Large intestine (tissue), 3 donors: ENCODE results near the gene BAG5. TPM values are rescaled to one million over a fixed set of nuclear protein-coding genes. Genes with fewer than 3 reads are reported as not detected.
"Not testable (repeated sequence)": the region's sequence is repeated elsewhere in the genome, so short reads cannot be mapped to it uniquely, and the experiment has no call there.

Experiments
- DNase-seq, 2 donors: peaks; one replicate each; pipeline versions ENCODE4 v3.0.0 to v3.0.0-alpha.2; 2013
- H3K27ac ChIP-seq: one replicate; pipeline ENCODE4 v1.5.1; 2013; ENCODE audit warnings: low read length
- H3K27me3 ChIP-seq: 2 replicates; pipeline ENCODE4 v1.6.1; 2013; ENCODE audit warnings: low read length; ENCODE audit not compliant: control insufficient read depth, insufficient read depth
- H3K36me3 ChIP-seq: 2 replicates; pipeline ENCODE4 v1.6.1; 2013; ENCODE audit warnings: low read length; ENCODE audit not compliant: control insufficient read depth, insufficient read depth
- H3K4me1 ChIP-seq: one replicate; pipeline ENCODE4 v1.6.1; 2013; ENCODE audit warnings: low read length; ENCODE audit not compliant: control insufficient read depth, insufficient read depth
- H3K4me3 ChIP-seq: one replicate; pipeline ENCODE4 v1.5.1; 2013; ENCODE audit warnings: low read length
- H3K9me3 ChIP-seq: one replicate; pipeline ENCODE4 v1.6.1; 2013; ENCODE audit warnings: mild to moderate bottlenecking, low read depth, low read length, moderate library complexity; ENCODE audit not compliant: control insufficient read depth
- WGBS: methylation state at CpG from one replicate; pipeline ENCODE4 v1.1.5; 2013; ENCODE audit warnings: low lambda C conversion rate; ENCODE audit not compliant: insufficient coverage; 5-methylcytosine and 5-hydroxymethylcytosine counted together
- polyA plus RNA-seq: library from polyadenylated mRNA; unstranded; fragments of 120-200 nt; gene quantifications from one replicate; pipeline ENCODE4 v1.2.1, GENCODE V29; 2013

The BAG5 gene
- polyA plus RNA-seq, 1 donor: 22.5 TPM

GRCh38 chr14:103528587-103529382, 33.7 kb downstream of the BAG5 start, which contains the start of gene TRMT61A:
TRMT61A (plus strand) TSS chr14:103529196; CDS start chr14:103529979, 783 bp downstream.
- Histone ChIP-seq H3K9me3 (peaks cover 6% of the 10 kb centered on the region), H3K27ac (peak within 1 kb of the TSS; percentile 98), H3K4me3 (peak within 1 kb of the TSS; percentile 95), H3K4me1 (peaks cover 82% of the 10 kb centered on the region), H3K27me3 (no peaks in the 10 kb centered on the region), H3K36me3 (peaks cover 19% of the 10 kb centered on the region)
- no CpG with 5 or more reads among the region's 70 CpGs for WGBS
- peak; percentile 90 for DNase-seq

GRCh38 chr14:103528146-103528586, 34.3 kb downstream of the BAG5 start:
- WGBS: no CpG with 5 or more reads among the region's 10 CpGs
- Histone ChIP-seq H3K36me3 (peaks cover 19% of the 10 kb centered on the region), H3K9me3 (peaks cover 6% of the 10 kb centered on the region), H3K4me3 (peak overlapping the region; percentile 95), H3K27me3 (peaks cover under 1% of the 10 kb centered on the region), H3K27ac (peak overlapping the region; percentile 98), H3K4me1 (peaks cover 79% of the 10 kb centered on the region)
- peak in 1 of 2 donors; percentile 53 for DNase-seq

- H3K27me3 ChIP-seq: peaks cover 2% of the 10 kb centered on the region
- H3K9me3 ChIP-seq: peaks cover 6% of the 10 kb centered on the region
- WGBS: no CpG with 5 or more reads among the region's 14 CpGs
- peak overlapping the region; percentile 95 for H3K4me3 ChIP-seq
- DNase-seq: no peak
- H3K4me1 ChIP-seq: peaks cover 73% of the 10 kb centered on the region
- peaks cover 13% of the 10 kb centered on the region for H3K36me3 ChIP-seq
- H3K27ac ChIP-seq: peak overlapping the region; percentile 98
Observed at GRCh38 chr14:103527408-103528145, 34.9 kb downstream of the BAG5 start.

- H3K36me3 ChIP-seq: peaks cover 10% of the 10 kb centered on the region
- H3K4me1 ChIP-seq: peaks cover 68% of the 10 kb centered on the region
- WGBS: no CpG with 5 or more reads among the region's 1 CpG
- DNase-seq: no peak
- H3K9me3 ChIP-seq: peaks cover 6% of the 10 kb centered on the region
- peaks cover 2% of the 10 kb centered on the region for H3K27me3 ChIP-seq
- peak overlapping the region; percentile 91 for H3K27ac ChIP-seq
- H3K4me3 ChIP-seq: no peak overlapping the region
Observed at GRCh38 chr14:103526914-103527248, 35.6 kb downstream of the BAG5 start.

- peaks cover 6% of the 10 kb centered on the region for H3K9me3 ChIP-seq
- no CpG with 5 or more reads among the region's 8 CpGs for WGBS
- H3K36me3 ChIP-seq: peaks cover 9% of the 10 kb centered on the region
- peak overlapping the region; percentile 91 for H3K27ac ChIP-seq
- DNase-seq: no peak
- peaks cover 68% of the 10 kb centered on the region for H3K4me1 ChIP-seq
- peaks cover 2% of the 10 kb centered on the region for H3K27me3 ChIP-seq
- H3K4me3 ChIP-seq: no peak overlapping the region
Observed at GRCh38 chr14:103526247-103526913, 36.1 kb downstream of the BAG5 start.

GRCh38 chr14:103525430-103526246, 36.8 kb downstream of the BAG5 start:
- not testable (repeated sequence) for H3K4me3 ChIP-seq, H3K36me3 ChIP-seq, H3K9me3 ChIP-seq, H3K27me3 ChIP-seq
- Histone ChIP-seq H3K4me1 (peaks cover 66% of the 10 kb centered on the region), H3K27ac (peak overlapping the region; percentile 91)
- DNase-seq: peak; percentile 56 to 85
- 50% methylated on average over 1 of the region's 17 CpGs for WGBS

- no peak overlapping the region for H3K4me3 ChIP-seq
- H3K27me3 ChIP-seq: peaks cover 2% of the 10 kb centered on the region
- H3K9me3 ChIP-seq: peaks cover 2% of the 10 kb centered on the region
- H3K27ac ChIP-seq: peak overlapping the region; percentile 91
- no peak for DNase-seq
- WGBS: no CpG with 5 or more reads among the region's 12 CpGs
- peaks cover 60% of the 10 kb centered on the region for H3K4me1 ChIP-seq
- peaks cover 15% of the 10 kb centered on the region for H3K36me3 ChIP-seq
Observed at GRCh38 chr14:103524002-103524935, 38.2 kb downstream of the BAG5 start.

- peaks cover 63% of the 10 kb centered on the region for H3K4me1 ChIP-seq
- H3K4me3 ChIP-seq: no peak overlapping the region
- H3K27me3 ChIP-seq: peaks cover 2% of the 10 kb centered on the region
- no peaks in the 10 kb centered on the region for H3K9me3 ChIP-seq
- DNase-seq: no peak
- H3K27ac ChIP-seq: peak overlapping the region; percentile 91
- WGBS: 57% methylated on average over 4 of the region's 10 CpGs
- peaks cover 18% of the 10 kb centered on the region for H3K36me3 ChIP-seq
Observed at GRCh38 chr14:103523575-103523954, 38.9 kb downstream of the BAG5 start.
